A549 treated with dexamethasone at 1 μM for 4 hours (cell line): Measurements from ENCODE around the gene SETDB1. TPM values are rescaled to one million over a fixed set of nuclear protein-coding genes. Genes with fewer than 3 reads are reported as not detected.

Experiments
- total RNA-seq: library from RNA; stranded (reverse); fragments of 200-300 nt; extraction: Qiagen RNA extraction; gene quantifications from 5 replicates; pipeline ENCODE4 v1.2.3, GENCODE V29; 2022

Gene SETDB1
- total RNA-seq, result 21.6 to 27.7 TPM (median 24.1 TPM) in 5 replicates

DNA sequence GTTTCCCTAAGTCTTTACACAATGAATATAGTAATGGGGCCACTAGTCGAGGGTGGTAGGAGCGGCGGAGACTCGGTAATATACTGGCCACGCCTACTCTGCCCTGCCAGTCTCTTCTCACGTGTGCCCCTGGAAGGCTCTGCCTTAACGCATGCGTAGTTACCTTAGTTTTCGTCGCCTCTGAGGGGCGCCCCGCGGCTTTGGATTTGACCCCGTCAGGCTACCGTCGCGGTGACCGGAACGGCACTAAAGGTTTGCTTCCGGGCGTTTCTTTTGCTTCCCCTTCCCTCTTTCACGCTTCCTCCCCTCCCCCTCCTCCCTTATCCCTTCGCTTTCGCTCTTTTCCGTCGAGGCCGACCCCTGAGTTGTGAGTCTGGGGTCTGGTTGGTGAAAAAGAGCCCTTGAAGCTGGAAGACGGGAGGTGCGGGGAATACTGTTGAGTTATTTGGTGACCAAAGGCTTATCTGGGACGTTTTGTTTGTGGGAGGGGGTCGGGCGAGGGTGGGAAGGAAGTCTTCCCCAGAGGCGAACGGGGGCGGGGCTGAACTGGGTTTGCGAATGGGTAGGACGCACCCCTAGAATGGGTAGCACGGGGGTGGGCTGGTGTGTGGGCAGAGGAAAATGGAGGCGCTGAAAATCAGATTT lies at the start of gene SETDB1:
Gene SETDB1, plus strand, starts transcription at position 267 of the 645 bp plus-strand sequence. CDS start 1,352 bp downstream, outside the sequence.

GRCh38 chr1:150887018-150887417 lies 39.1 kb upstream of the SETDB1 start, which contains the start of gene CTXND2:
CTXND2 (plus strand) TSS chr1:150887136; CDS start chr1:150912315, 25,179 bp downstream.

DNA sequence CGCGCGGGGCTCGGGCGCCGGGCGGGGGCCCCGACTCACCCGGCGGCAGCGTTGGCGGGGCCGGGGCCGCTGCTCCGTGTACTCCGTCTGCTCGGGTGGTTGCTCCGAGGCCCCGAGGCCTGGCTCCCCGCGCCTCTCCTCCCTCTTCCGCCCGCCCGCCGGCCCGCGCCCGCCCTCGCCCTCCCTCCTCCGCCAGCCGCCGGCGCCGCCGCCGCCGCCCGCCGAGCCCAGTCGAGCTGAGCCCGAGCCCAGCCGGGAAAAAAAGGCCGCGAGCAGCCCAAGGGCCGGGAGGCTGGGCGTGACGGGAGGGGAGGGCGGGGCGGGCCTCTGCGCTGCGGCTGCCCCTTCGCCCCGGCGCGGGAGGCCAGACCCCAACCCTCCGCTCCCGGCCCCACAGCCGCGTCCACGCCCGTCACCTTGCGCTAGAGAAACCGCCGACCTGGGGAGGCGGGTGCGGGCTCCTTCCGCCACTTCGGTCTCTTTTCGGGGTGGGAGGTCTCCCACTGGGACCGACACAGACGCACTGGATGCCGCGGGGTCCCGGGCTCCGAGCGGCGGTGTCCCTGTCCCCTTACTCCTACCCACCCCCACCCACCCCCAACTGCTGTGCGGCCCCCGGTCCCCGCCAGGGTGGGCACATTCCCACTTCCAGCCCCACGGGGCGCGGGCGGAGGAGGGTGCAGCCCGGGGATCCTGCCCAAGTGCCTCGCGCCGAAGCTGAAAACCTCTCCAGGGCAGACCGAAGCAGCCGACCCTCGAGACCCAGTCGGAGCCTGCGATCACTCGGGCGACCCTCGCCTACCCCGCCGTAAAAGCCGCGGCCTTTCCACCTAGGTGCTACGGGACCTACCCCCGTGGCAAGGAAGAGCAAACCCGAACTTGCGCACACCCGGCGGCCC lies 48.7 kb downstream of the SETDB1 start, which contains the start of gene CERS2:
Gene CERS2, minus strand, starts transcription at position 256 of the 899 bp plus-strand sequence. CDS start 5,745 bp downstream, outside the sequence.

GRCh38 chr1:150981805-150982712 lies 55.9 kb downstream of the SETDB1 start, which contains the start of gene ANXA9:
ANXA9 (plus strand) TSS chr1:150982292; CDS start chr1:150983106, 814 bp downstream.

DNA sequence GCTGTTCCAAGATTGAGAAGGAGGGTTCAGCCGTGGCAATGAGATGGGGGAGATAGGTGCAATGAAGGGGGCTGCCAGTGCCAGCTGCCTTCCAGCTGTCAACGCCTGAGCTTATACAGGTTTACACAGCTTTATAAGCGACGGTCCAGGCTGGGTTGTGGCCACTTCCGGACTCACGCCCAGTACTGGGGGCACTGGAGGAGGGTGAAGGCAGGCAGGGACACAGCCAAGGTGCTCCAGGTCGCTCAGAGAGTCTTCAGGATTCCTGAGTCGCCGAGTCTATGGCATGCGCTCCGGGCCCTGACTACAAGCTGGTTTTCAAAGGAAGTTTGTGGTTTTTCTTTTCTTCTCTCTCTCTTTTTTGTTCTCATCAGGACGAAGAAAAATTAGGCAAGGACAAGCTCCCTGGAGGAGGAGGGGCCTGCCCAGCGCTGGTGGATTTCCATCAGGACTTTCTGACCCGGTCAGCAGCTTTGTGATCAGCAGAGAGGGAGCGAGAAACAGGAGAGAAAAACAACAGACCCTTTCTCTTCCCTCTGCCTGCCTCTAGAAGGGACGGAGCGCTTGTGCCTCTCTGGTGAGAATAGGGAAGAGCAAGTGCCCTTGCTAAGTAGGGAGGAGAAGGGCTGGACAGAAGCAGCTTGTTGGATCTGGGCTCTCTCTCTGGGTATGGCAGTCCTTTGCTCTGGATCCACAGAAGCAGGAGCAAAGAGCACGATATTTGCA lies 80.3 kb downstream of the SETDB1 start, which contains the start of gene MINDY1:
Gene MINDY1, minus strand, starts transcription at position 576 of the 726 bp plus-strand sequence. CDS start 4,285 bp downstream, outside the sequence.

GRCh38 chr1:151008244-151009205 lies 82.4 kb downstream of the SETDB1 start, which contains the start of gene PRUNE1:
PRUNE1 (plus strand) TSS chr1:151008449; CDS start chr1:151008633, 184 bp downstream.

Other genes with a start within 250 kb of the SETDB1 start
- gene GOLPH3L, start 229.2 kb upstream of the SETDB1 start, total RNA-seq, result 13.0 to 17.1 TPM (median 16.3 TPM) in 5 replicates
- 7.9 to 10.7 TPM (median 9.7 TPM) in 5 replicates for gene HORMAD1, start 205.5 kb upstream of the SETDB1 start, total RNA-seq
- 15.1 to 17.0 TPM (median 16.4 TPM) in 5 replicates for gene CTSS, start 160.6 kb upstream of the SETDB1 start, total RNA-seq
- 1.2 to 2.1 TPM (median 1.7 TPM) in 5 replicates for gene CTSK, start 118.1 kb upstream of the SETDB1 start, total RNA-seq
- gene ARNT, start 49.8 kb upstream of the SETDB1 start, total RNA-seq, result 9.3 to 15.0 TPM (median 14.1 TPM) in 5 replicates
- gene CTXND2, start 39.2 kb upstream of the SETDB1 start, total RNA-seq, result not detected in 5 replicates
- gene CERS2, start 48.5 kb downstream of the SETDB1 start, total RNA-seq, result 239 to 260 TPM (median 257 TPM) in 5 replicates
- gene ANXA9, start 55.9 kb downstream of the SETDB1 start, total RNA-seq, result 0.71 to 1.2 TPM (median 0.89 TPM) in 5 replicates
- 2.5 to 3.9 TPM (median 3.3 TPM) in 5 replicates for gene MINDY1, start 80.5 kb downstream of the SETDB1 start, total RNA-seq
- 14.7 to 18.6 TPM (median 17.8 TPM) in 5 replicates for gene PRUNE1, start 82.1 kb downstream of the SETDB1 start, total RNA-seq
- 0.07 to 0.17 TPM (median 0.11 TPM) in 4 of 5 replicates, not detected in the other for gene BNIPL, start 110.2 kb downstream of the SETDB1 start, total RNA-seq
- 5.6 to 8.1 TPM (median 6.4 TPM) in 5 replicates for gene C1orf56, start 121.4 kb downstream of the SETDB1 start, total RNA-seq
- gene CDC42SE1, start 133.3 kb downstream of the SETDB1 start, total RNA-seq, result 88.2 to 91.9 TPM (median 89.9 TPM) in 5 replicates
- 11.9 to 15.4 TPM (median 14.5 TPM) in 5 replicates for gene MLLT11, start 134.0 kb downstream of the SETDB1 start, total RNA-seq
- 2.6 to 3.9 TPM (median 3.8 TPM) in 5 replicates for gene GABPB2, start 144.4 kb downstream of the SETDB1 start, total RNA-seq
- gene SEMA6C, start 220.3 kb downstream of the SETDB1 start, total RNA-seq, result 1.5 to 2.3 TPM (median 1.5 TPM) in 5 replicates
- gene TNFAIP8L2, start 230.3 kb downstream of the SETDB1 start, total RNA-seq, result not detected in 5 replicates
- gene LYSMD1, start 239.5 kb downstream of the SETDB1 start, total RNA-seq, result 5.2 to 7.3 TPM (median 7.1 TPM) in 5 replicates
- 45.2 to 49.4 TPM (median 47.4 TPM) in 5 replicates for gene SCNM1, start 239.8 kb downstream of the SETDB1 start, total RNA-seq
- 0.23 to 0.43 TPM (median 0.35 TPM) in 3 of 5 replicates, not detected in the others for gene TMOD4, start 249.6 kb downstream of the SETDB1 start, total RNA-seq